Calu3 (cell line): ENCODE results near the gene TRIM37. TPM values are rescaled to one million over a fixed set of nuclear protein-coding genes. Genes with fewer than 3 reads are reported as not detected.

Experiments used
- BruUV-seq: library from RNA; stranded (reverse); fragments of 400-500 nt; replicated peaks from 2 replicates; lab custom pipeline; 2021; lab: Mats Ljungman, UMichigan
- CTCF ChIA-PET: fragments of 300-600 bp; sonication (Branson Sonifier 250); formaldehyde crosslinking; loops from one replicate; lab custom pipeline; 2022; ENCODE audit warnings: antibody characterized with exemption; lab: Charles Lee
- DNase-seq: peaks from one replicate; pipeline ENCODE4 v3.0.0; 2022
- H3K27ac Mint-ChIP-seq: one replicate; pipeline ENCODE4 v1.8.0; 2022; ENCODE audit warnings: mixed read lengths; ENCODE audit not compliant: unreplicated experiment
- H3K27me3 Mint-ChIP-seq: one replicate; pipeline ENCODE4 v1.8.0; 2022; ENCODE audit warnings: mixed read lengths; ENCODE audit not compliant: unreplicated experiment
- H3K36me3 Mint-ChIP-seq: one replicate; pipeline ENCODE4 v1.8.0; 2022; ENCODE audit warnings: mild to moderate bottlenecking, moderate library complexity, mixed read lengths; ENCODE audit not compliant: insufficient read depth, unreplicated experiment
- H3K4me1 Mint-ChIP-seq: one replicate; pipeline ENCODE4 v1.8.0; 2022; ENCODE audit warnings: mild to moderate bottlenecking, low read depth, mixed read lengths; ENCODE audit not compliant: unreplicated experiment
- H3K4me3 Mint-ChIP-seq: one replicate; pipeline ENCODE4 v1.8.0; 2022; ENCODE audit warnings: mild to moderate bottlenecking, low read depth, moderate library complexity, mixed read lengths; ENCODE audit not compliant: unreplicated experiment
- H3K9me3 Mint-ChIP-seq: one replicate; pipeline ENCODE4 v1.8.0; 2022; ENCODE audit warnings: low read depth, mixed read lengths; ENCODE audit not compliant: unreplicated experiment
- intact Hi-C: fragments of 100-400 bp; cut with micrococcal nuclease; formaldehyde crosslinking; loops from one replicate; pipeline ENCODE4 v1.10.0; 2022; ENCODE audit not compliant: unreplicated experiment
- total RNA-seq: library from RNA; stranded (reverse); gene quantifications from 2 replicates; pipeline ENCODE4 v1.2.3, GENCODE V29; 2022
- TF ChIP-seq, protein P1 (sequence below): fragments of 200-600 bp; IDR thresholded peaks from one replicate; pipeline ENCODE4 v1.8.0; 2022; ENCODE audit warnings: antibody characterized with exemption; ENCODE audit not compliant: unreplicated experiment

TRIM37 gene
- total RNA-seq, 1 experiment from 2014 or later: 16.2 TPM

DNA sequence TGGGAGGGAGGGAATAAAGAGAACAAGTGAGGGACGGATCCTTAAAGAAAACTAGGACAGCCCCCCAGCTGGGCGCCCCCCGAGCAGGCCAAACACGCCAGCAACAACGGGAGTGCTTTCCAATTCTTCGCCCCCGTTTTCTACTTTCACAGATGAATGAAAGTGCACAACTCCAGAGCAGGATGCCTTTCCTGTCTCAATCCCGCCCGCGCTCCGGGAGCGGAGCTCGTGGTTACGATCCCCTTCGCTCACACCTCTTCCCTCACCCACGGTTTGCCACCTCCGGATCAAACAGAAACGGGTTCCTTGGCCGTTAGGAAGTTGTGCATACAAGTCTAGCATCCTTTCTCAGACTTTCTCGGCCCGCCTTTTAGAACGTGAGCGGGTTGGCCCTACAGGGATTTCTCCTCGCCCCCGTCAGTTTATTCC is 47.6 kb upstream of the TRIM37 start:
- intact Hi-C loops: loop anchor here (10.0 kb wide), 1 partner anchor 50 kb away; the partner anchor contains the start of gene TRIM37
- Mint-ChIP-seq H3K9me3 (no peaks in the 10 kb centered on the region), H3K27me3 (no peaks in the 10 kb centered on the region), H3K36me3 (peaks cover 10% of the 10 kb centered on the region), H3K4me3 (no peak overlapping the region), H3K27ac (no peak overlapping the region), H3K4me1 (peaks cover 32% of the 10 kb centered on the region)
- CTCF ChIA-PET: interaction anchor here (1.3 kb wide), 1 partner anchor 47 kb away, joined by 6 read pairs; the partner anchor contains the start of gene TRIM37
- DNase-seq: peak; percentile 39
- TF ChIP-seq, protein P1, sequence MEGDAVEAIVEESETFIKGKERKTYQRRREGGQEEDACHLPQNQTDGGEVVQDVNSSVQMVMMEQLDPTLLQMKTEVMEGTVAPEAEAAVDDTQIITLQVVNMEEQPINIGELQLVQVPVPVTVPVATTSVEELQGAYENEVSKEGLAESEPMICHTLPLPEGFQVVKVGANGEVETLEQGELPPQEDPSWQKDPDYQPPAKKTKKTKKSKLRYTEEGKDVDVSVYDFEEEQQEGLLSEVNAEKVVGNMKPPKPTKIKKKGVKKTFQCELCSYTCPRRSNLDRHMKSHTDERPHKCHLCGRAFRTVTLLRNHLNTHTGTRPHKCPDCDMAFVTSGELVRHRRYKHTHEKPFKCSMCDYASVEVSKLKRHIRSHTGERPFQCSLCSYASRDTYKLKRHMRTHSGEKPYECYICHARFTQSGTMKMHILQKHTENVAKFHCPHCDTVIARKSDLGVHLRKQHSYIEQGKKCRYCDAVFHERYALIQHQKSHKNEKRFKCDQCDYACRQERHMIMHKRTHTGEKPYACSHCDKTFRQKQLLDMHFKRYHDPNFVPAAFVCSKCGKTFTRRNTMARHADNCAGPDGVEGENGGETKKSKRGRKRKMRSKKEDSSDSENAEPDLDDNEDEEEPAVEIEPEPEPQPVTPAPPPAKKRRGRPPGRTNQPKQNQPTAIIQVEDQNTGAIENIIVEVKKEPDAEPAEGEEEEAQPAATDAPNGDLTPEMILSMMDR: no peak
- TSS peak; percentile 38 for BruUV-seq

DNA sequence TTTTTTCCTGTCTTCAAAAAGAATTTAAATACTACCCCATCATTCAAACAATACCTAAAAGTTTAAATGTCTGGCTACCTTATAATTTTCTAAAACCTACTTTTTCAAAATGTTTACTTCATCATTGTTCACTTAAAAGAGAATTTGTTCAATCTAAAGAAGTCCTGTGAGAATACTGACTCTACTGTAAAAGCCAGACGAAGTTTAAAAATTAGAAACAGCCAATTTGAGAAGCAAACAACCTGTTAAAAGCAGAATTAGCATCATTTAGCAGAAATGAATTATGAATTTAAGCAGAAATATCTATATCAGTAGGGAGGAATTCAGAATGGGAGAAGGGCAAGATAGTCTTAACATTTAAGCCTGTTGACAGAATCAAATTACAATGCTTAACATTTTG is 46.2 kb upstream of the TRIM37 start:
- BruUV-seq: no TSS peak
- Mint-ChIP-seq H3K27me3 (no peaks in the 10 kb centered on the region), H3K36me3 (peaks cover 10% of the 10 kb centered on the region), H3K4me3 (no peak overlapping the region), H3K9me3 (no peaks in the 10 kb centered on the region), H3K27ac (no peak overlapping the region), H3K4me1 (peaks cover 22% of the 10 kb centered on the region)
- TF ChIP-seq, protein P1: no peak
- intact Hi-C loops: loop anchor here (10.0 kb wide), 1 partner anchor 48 kb away; the partner anchor contains the start of gene TRIM37
- no peak for DNase-seq
- CTCF ChIA-PET: no interaction called here

DNA sequence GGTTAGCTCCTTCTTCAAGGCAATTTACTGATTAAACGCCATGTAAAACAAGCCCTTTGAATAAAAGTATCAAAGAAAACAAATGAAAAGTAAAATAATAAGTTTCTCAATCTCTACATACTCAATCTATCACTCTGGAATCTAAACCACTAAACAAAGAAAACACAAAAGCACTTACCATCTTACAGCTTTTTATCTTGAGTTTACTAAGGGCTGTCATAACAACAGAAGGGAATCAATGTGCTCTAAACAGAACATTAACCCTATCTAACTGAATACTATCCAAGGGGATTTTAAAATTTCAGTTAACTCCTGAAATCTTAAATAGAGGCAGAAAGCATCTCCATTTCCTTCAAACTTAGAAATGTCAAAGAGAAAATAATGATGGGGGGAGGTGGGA is 44.9 kb upstream of the TRIM37 start:
- DNase-seq: no peak
- H3K9me3 Mint-ChIP-seq: no peaks in the 10 kb centered on the region
- peak overlapping the region; percentile 50 for H3K4me3 Mint-ChIP-seq
- H3K27me3 Mint-ChIP-seq: no peaks in the 10 kb centered on the region
- H3K4me1 Mint-ChIP-seq: peaks cover 15% of the 10 kb centered on the region
- H3K36me3 Mint-ChIP-seq: peaks cover 6% of the 10 kb centered on the region
- TF ChIP-seq, protein P1: no peak
- BruUV-seq: no TSS peak
- CTCF ChIA-PET: interaction anchor here (0.7 kb wide), 1 partner anchor 9 kb away, joined by 4 read pairs; no protein-coding TSS in a partner anchor
- intact Hi-C loops: loop anchor here (10.0 kb wide), 1 partner anchor 47 kb away; the partner anchor contains the start of gene TRIM37
- H3K27ac Mint-ChIP-seq: peak overlapping the region; percentile 24

DNA sequence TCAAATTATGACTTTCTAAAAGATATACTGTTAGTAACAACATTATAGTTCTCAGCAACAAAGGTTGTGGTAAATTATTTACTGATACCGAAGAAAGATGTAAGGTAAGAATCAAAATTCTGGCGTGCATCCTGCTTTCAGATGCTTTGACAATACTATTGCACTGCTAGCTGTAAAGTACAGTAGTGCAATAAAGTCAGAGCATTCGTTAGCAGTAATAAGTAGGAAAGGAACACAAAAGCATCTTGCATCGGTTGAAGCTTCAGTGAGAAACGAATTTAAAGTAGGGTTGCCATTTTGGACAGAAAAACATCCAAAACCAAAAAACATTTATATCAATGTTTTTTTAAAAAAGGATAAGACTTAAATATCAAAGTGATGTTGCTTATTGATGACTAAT is 44.3 kb upstream of the TRIM37 start:
- H3K4me3 Mint-ChIP-seq: no peak overlapping the region
- H3K4me1 Mint-ChIP-seq: peaks cover 15% of the 10 kb centered on the region
- intact Hi-C loops: loop anchor here (10.0 kb wide), 1 partner anchor 46 kb away; the partner anchor contains the start of gene TRIM37
- H3K27ac Mint-ChIP-seq: no peak overlapping the region
- no TSS peak for BruUV-seq
- DNase-seq: no peak
- TF ChIP-seq, protein P1: no peak
- no peaks in the 10 kb centered on the region for H3K27me3 Mint-ChIP-seq
- H3K36me3 Mint-ChIP-seq: peaks cover 6% of the 10 kb centered on the region
- H3K9me3 Mint-ChIP-seq: no peaks in the 10 kb centered on the region
- CTCF ChIA-PET: no interaction called here
